K562 (cell line): ENCODE results near the gene TRIP6. TPM values are rescaled to one million over a fixed set of nuclear protein-coding genes. Genes with fewer than 3 reads are reported as not detected.

Experiments used
- ETS2 ChIP-seq: IDR thresholded peaks from 2 replicates; pipeline ENCODE4 v1.6.1; 2016; ENCODE audit warnings: borderline replicate concordance, missing genetic modification characterization, mild to moderate bottlenecking, moderate library complexity, missing compliant biosample characterization; ENCODE audit not compliant: poor library complexity, severe bottlenecking
- ETV1 ChIP-seq: fragments of 450-650 bp; conservative IDR thresholded peaks from 2 replicates; pipeline ENCODE4 v1.6.1; 2016; ENCODE audit warnings: missing genetic modification characterization, control low read depth, low read depth, missing compliant biosample characterization
- ETV6 ChIP-seq, 3 experiments: fragments of 150-350 bp in 1 of 3; sonication (generic) in 1 of 3; formaldehyde crosslinking in 1 of 3; IDR thresholded peaks; 2 replicates each; pipeline versions ENCODE4 v1.6.1 to v1.8.0; 2014 to 2022; ENCODE audit warnings: borderline replicate concordance in 2 of 3, low read depth in 2 of 3, antibody characterized with exemption in 1 of 3, low read length in 1 of 3, mild to moderate bottlenecking in 1 of 3, missing genetic modification reagents in 1 of 3
- LCOR ChIP-seq: sonication (generic); formaldehyde crosslinking; IDR thresholded peaks from 2 replicates; pipeline ENCODE4 v1.8.0; 2022; ENCODE audit warnings: mild to moderate bottlenecking, missing genetic modification reagents
- MAFK ChIP-seq: IDR thresholded peaks from 2 replicates; pipeline ENCODE4 v1.6.1; 2011; ENCODE audit warnings: low read length, improper control_type of control experiment
- POLR2H ChIP-seq: IDR thresholded peaks from 2 replicates; pipeline ENCODE4 v1.6.1; 2016; ENCODE audit warnings: missing genetic modification characterization, low read depth, mild to moderate bottlenecking, control low read depth, missing compliant biosample characterization, moderate library complexity
- POLR3G ChIP-seq: IDR thresholded peaks from 2 replicates; pipeline ENCODE4 v1.6.1; 2011; ENCODE audit not compliant: insufficient read length, insufficient replicate concordance; ENCODE audit errors: extremely low read depth
- PPARD ChIP-seq: fragments of 250-450 bp; sonication (Bioruptor Pico); IDR thresholded peaks from 2 replicates; pipeline ENCODE4 v1.8.0; 2022; ENCODE audit warnings: inconsistent platforms, mild to moderate bottlenecking, moderate library complexity
- SAFB ChIP-seq: fragments of 200-400 bp; formaldehyde crosslinking; IDR thresholded peaks from 2 replicates; pipeline ENCODE4 v1.6.1; 2017; ENCODE audit warnings: low read depth, low read length, borderline replicate concordance
- SMAD1 ChIP-seq: fragments of 150-350 bp; IDR thresholded peaks from 2 replicates; pipeline ENCODE4 v1.6.1; 2014; ENCODE audit warnings: low read length, low read depth; ENCODE audit not compliant: partially characterized antibody
- SNIP1 ChIP-seq: fragments of 450-650 bp; IDR thresholded peaks from 2 replicates; pipeline ENCODE4 v1.7.1; 2017; ENCODE audit warnings: low read depth, mild to moderate bottlenecking
- WHSC1 ChIP-seq: IDR thresholded peaks from one replicate; pipeline ENCODE4 v1.6.1; 2012; ENCODE audit warnings: low read length, control low read depth, inconsistent platforms
- polyA plus RNA-seq, 8 experiments: library from polyadenylated mRNA; depleted of rRNA in 4 of 8; stranded (reverse) in 5 of 8; unstranded in 3 of 8; fragments of >200 nt; fragmentation: Nextera tagmentation in 2 of 8; fragmentation: Illumina TruSeq in 1 of 8; extraction: Ambion mirVana in 2 of 8; extraction: Trizol in 1 of 8; gene quantifications; 2 replicates each; pipeline versions ENCODE4 v1.2.1 to v1.2.3, GENCODE V29; 2011 to 2014; ENCODE audit warnings: inconsistent platforms in 1 of 8, missing spikeins in 1 of 8
- total RNA-seq, 7 experiments: library from RNA; depleted of rRNA in 6 of 7; stranded (reverse); fragments of >200 nt in 6 of 7; fragmentation: Illumina TruSeq in 2 of 7; extraction: Trizol in 2 of 7; gene quantifications; 2 replicates each; pipeline versions ENCODE4 v1.2.1 to v1.2.3, GENCODE V29; 2011 to 2021; ENCODE audit warnings: low replicate concordance in 1 of 7
- TF ChIP-seq, protein P1 (sequence below): fragments of 250-450 bp; sonication (Bioruptor Pico); IDR thresholded peaks from 2 replicates; pipeline ENCODE4 v1.8.0; 2021; ENCODE audit warnings: moderate library complexity, mild to moderate bottlenecking, inconsistent platforms
- TF ChIP-seq, protein P2 (sequence below): IDR thresholded peaks from 3 replicates; pipeline ENCODE4 v1.6.1; 2011; ENCODE audit warnings: borderline replicate concordance, mild to moderate bottlenecking; ENCODE audit not compliant: insufficient read length, insufficient read depth
- TF ChIP-seq, protein P3 (sequence below), 2 experiments: fragments of 450-650 bp; formaldehyde crosslinking in 1 of 2; IDR thresholded peaks; 2 replicates each; pipeline versions ENCODE4 v1.4.0 to v1.6.1; 2014 to 2020; ENCODE audit warnings: mild to moderate bottlenecking in 2 of 2, borderline replicate concordance in 1 of 2, low read depth in 1 of 2

The TRIP6 gene
- total and polyA plus RNA-seq, 9 of the 15 experiments (the other 6 are each of a cell fraction or from before 2014, with no cell fraction given) = 5.9 to 141 (median 54.0) TPM

DNA sequence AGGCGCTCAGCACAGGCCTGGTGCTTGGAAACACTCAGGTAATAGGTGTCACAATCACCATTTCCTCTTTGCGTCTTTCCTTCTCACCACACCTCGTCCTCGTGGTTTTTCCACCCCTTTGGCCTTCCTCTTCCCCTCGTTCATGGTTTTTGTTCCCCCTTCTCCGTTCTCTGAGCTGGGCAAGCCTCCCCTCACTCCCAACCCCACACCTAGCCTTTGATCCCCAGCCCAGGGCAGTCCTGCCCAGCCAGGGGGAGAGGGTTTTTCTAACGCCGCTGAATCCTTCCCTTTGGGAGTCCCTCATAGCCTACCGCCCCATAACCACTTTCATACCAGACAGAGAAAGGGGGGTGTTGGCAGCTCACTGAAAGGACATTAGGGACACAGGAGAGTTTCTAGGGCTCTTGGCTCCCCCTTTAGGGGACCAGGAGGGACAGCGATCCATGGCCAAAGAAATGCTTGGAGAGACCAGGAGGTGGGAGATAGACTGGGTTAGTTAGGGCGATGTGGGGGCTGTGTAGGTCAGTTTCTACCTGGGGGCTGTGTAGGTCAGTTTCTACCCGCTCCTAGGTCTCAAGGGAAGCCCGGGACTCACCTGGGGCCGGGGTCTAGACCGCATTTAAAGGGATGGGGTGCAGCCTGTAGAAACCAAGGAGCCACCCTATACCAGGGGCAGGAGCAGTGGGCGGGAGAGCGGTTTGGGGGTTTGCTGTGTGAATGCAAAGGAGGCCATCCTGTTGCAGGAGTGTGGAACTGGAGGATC lies 41.3 kb upstream of the TRIP6 start (continued):
- TF ChIP-seq, protein P1, sequence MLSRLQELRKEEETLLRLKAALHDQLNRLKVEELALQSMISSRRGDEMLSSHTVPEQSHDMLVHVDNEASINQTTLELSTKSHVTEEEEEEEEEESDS (CRISPR knock-in tag) = no peak
- TF ChIP-seq ETV6 (IDR thresholded peaks at IDR 0.05; ENCODE audit: borderline replicate concordance in 1 of 2, low read depth in 2 of 2, low read length in 1 of 2) (no peak), ETV6 (CRISPR knock-in tag; IDR thresholded peaks at IDR 0.05; ENCODE audit: borderline replicate concordance) (no peak), LCOR (CRISPR knock-in tag) (0 out of 2 replicates have a peak, but pooled peaks have one; percentile 13), ETV1 (tag) (no peak), MAFK (no peak), SNIP1 (no peak), PPARD (CRISPR knock-in tag) (no peak), POLR2H (tag) (no peak), SAFB (no peak), ETS2 (no peak), SMAD1 (no peak), WHSC1 (no peak), POLR3G (no peak)
- TF ChIP-seq, protein P2, sequence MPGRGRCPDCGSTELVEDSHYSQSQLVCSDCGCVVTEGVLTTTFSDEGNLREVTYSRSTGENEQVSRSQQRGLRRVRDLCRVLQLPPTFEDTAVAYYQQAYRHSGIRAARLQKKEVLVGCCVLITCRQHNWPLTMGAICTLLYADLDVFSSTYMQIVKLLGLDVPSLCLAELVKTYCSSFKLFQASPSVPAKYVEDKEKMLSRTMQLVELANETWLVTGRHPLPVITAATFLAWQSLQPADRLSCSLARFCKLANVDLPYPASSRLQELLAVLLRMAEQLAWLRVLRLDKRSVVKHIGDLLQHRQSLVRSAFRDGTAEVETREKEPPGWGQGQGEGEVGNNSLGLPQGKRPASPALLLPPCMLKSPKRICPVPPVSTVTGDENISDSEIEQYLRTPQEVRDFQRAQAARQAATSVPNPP = no peak
- TF ChIP-seq, protein P3, sequence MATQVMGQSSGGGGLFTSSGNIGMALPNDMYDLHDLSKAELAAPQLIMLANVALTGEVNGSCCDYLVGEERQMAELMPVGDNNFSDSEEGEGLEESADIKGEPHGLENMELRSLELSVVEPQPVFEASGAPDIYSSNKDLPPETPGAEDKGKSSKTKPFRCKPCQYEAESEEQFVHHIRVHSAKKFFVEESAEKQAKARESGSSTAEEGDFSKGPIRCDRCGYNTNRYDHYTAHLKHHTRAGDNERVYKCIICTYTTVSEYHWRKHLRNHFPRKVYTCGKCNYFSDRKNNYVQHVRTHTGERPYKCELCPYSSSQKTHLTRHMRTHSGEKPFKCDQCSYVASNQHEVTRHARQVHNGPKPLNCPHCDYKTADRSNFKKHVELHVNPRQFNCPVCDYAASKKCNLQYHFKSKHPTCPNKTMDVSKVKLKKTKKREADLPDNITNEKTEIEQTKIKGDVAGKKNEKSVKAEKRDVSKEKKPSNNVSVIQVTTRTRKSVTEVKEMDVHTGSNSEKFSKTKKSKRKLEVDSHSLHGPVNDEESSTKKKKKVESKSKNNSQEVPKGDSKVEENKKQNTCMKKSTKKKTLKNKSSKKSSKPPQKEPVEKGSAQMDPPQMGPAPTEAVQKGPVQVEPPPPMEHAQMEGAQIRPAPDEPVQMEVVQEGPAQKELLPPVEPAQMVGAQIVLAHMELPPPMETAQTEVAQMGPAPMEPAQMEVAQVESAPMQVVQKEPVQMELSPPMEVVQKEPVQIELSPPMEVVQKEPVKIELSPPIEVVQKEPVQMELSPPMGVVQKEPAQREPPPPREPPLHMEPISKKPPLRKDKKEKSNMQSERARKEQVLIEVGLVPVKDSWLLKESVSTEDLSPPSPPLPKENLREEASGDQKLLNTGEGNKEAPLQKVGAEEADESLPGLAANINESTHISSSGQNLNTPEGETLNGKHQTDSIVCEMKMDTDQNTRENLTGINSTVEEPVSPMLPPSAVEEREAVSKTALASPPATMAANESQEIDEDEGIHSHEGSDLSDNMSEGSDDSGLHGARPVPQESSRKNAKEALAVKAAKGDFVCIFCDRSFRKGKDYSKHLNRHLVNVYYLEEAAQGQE (IDR thresholded peaks at IDR 0.05; ENCODE audit: borderline replicate concordance) = peak; percentile 56; the same call in 1 of the 2 replicates
- TF ChIP-seq, protein P3 (CRISPR knock-in tag; IDR thresholded peaks at IDR 0.05; ENCODE audit: low read depth) = no peak
